H9 (cell line): ENCODE measurements around the gene FUT9. TPM values are rescaled to one million over a fixed set of nuclear protein-coding genes. Genes with fewer than 3 reads are reported as not detected.

Experiments
- DNase-seq: peaks from one replicate; pipeline ENCODE4 v3.0.0-alpha.2; 2017
- H2AFZ ChIP-seq: one replicate; pipeline ENCODE4 v1.6.1; 2013; ENCODE audit warnings: mild to moderate bottlenecking, low read length, control low read depth, moderate library complexity
- H2AK5ac ChIP-seq: 2 replicates; pipeline ENCODE4 v1.6.1; 2013; ENCODE audit warnings: low read length, control low read depth, mixed read lengths; ENCODE audit not compliant: insufficient read length
- H2BK120ac ChIP-seq: one replicate; pipeline ENCODE4 v1.6.1; 2013; ENCODE audit warnings: low read depth, mild to moderate bottlenecking, low read length, control low read depth, inconsistent platforms; ENCODE audit not compliant: poor library complexity, severe bottlenecking
- H2BK12ac ChIP-seq: 2 replicates; pipeline ENCODE4 v1.6.1; 2013; ENCODE audit warnings: low read length, control low read depth, mixed read lengths, low read depth; ENCODE audit not compliant: insufficient read length
- H2BK15ac ChIP-seq: 2 replicates; pipeline ENCODE4 v1.6.1; 2013; ENCODE audit warnings: low read depth, low read length, control low read depth
- H2BK20ac ChIP-seq: one replicate; pipeline ENCODE4 v1.6.1; 2013; ENCODE audit warnings: low read depth, mild to moderate bottlenecking, low read length, control low read depth, inconsistent platforms; ENCODE audit not compliant: poor library complexity, severe bottlenecking
- H2BK5ac ChIP-seq: 2 replicates; pipeline ENCODE4 v1.6.1; 2013; ENCODE audit warnings: low read length, control low read depth, mixed read lengths; ENCODE audit not compliant: insufficient read length
- H3K14ac ChIP-seq: 2 replicates; pipeline ENCODE4 v1.6.1; 2013; ENCODE audit warnings: low read length, control low read depth; ENCODE audit not compliant: insufficient read depth
- H3K18ac ChIP-seq: 2 replicates; pipeline ENCODE4 v1.6.1; 2013; ENCODE audit warnings: low read depth, mild to moderate bottlenecking, mixed read lengths, low read length, control low read depth; ENCODE audit not compliant: insufficient read length
- H3K23ac ChIP-seq: 2 replicates; pipeline ENCODE4 v1.6.1; 2013; ENCODE audit warnings: low read length, control low read depth, mixed read lengths, low read depth; ENCODE audit not compliant: insufficient read length
- H3K23me2 ChIP-seq: 2 replicates; pipeline ENCODE4 v1.6.1; 2013; ENCODE audit warnings: low read depth, mild to moderate bottlenecking, mixed read lengths, low read length, control low read depth; ENCODE audit not compliant: insufficient read length, poor library complexity, severe bottlenecking
- H3K27ac ChIP-seq: 2 replicates; pipeline ENCODE4 v1.5.1; 2013; ENCODE audit warnings: low read length, control low read depth, mixed read lengths, low read depth; ENCODE audit not compliant: insufficient read length
- H3K27me3 ChIP-seq: 2 replicates; pipeline ENCODE4 v1.6.1; 2013; ENCODE audit warnings: low read length, control low read depth, inconsistent platforms; ENCODE audit not compliant: insufficient read depth
- H3K4ac ChIP-seq: 2 replicates; pipeline ENCODE4 v1.6.1; 2013; ENCODE audit warnings: low read depth, mild to moderate bottlenecking, control low read depth, inconsistent platforms, low read length, moderate library complexity
- H3K4me1 ChIP-seq: 2 replicates; pipeline ENCODE4 v1.6.1; 2013; ENCODE audit warnings: low read length, control low read depth, inconsistent platforms; ENCODE audit not compliant: insufficient read depth
- H3K4me2 ChIP-seq: 2 replicates; pipeline ENCODE4 v1.6.1; 2013; ENCODE audit warnings: low read length, control low read depth, mixed read lengths; ENCODE audit not compliant: insufficient read length, insufficient read depth
- H3K56ac ChIP-seq: 2 replicates; pipeline ENCODE4 v1.6.1; 2013; ENCODE audit warnings: low read depth, mild to moderate bottlenecking, mixed read lengths, low read length, control low read depth; ENCODE audit not compliant: insufficient read length
- H3K79me1 ChIP-seq: 2 replicates; pipeline ENCODE4 v1.6.1; 2013; ENCODE audit warnings: low read depth, mild to moderate bottlenecking, moderate library complexity, low read length, control low read depth, inconsistent platforms; ENCODE audit not compliant: insufficient read depth, poor library complexity, severe bottlenecking
- H3K79me2 ChIP-seq: 2 replicates; pipeline ENCODE4 v1.6.1; 2013; ENCODE audit warnings: low read length, control low read depth, inconsistent platforms; ENCODE audit not compliant: insufficient read depth
- H3K9ac ChIP-seq: 2 replicates; pipeline ENCODE4 v1.6.1; 2013; ENCODE audit warnings: low read length, control low read depth, mixed read lengths; ENCODE audit not compliant: insufficient read length; ENCODE audit errors: extremely low read depth
- H3K9me3 ChIP-seq: one replicate; pipeline ENCODE4 v1.6.1; 2013; ENCODE audit warnings: low read depth, low read length, inconsistent platforms; ENCODE audit not compliant: control insufficient read depth
- H3T11ph ChIP-seq: one replicate; pipeline ENCODE4 v1.6.1; 2013; ENCODE audit warnings: mild to moderate bottlenecking, low read length, control low read depth, inconsistent platforms
- H4K20me1 ChIP-seq: one replicate; pipeline ENCODE4 v1.6.1; 2013; ENCODE audit not compliant: control insufficient read depth, insufficient read length, insufficient read depth
- H4K5ac ChIP-seq: 2 replicates; pipeline ENCODE4 v1.6.1; 2013; ENCODE audit warnings: low read depth, mild to moderate bottlenecking, mixed read lengths, low read length, control low read depth; ENCODE audit not compliant: insufficient read length
- H4K8ac ChIP-seq: replicated peaks from 2 replicates; pipeline ENCODE4 v1.6.1; 2013; ENCODE audit warnings: low read length, control low read depth, mixed read lengths, low read depth; ENCODE audit not compliant: insufficient read length
- H4K91ac ChIP-seq: 2 replicates; pipeline ENCODE4 v1.6.1; 2013; ENCODE audit warnings: low read depth, mild to moderate bottlenecking, moderate library complexity, mixed read lengths, low read length, control low read depth; ENCODE audit not compliant: insufficient read length
- H3K27ac Mint-ChIP-seq, 3 experiments: 2 replicates in 2 of 3; 3 replicates in 1 of 3; pipeline ENCODE4 v1.8.0; 2020 to 2021; ENCODE audit warnings: mixed read lengths in 3 of 3, mild to moderate bottlenecking in 1 of 3, moderate library complexity in 1 of 3
- H3K27me3 Mint-ChIP-seq: 2 replicates; pipeline ENCODE4 v1.8.0; 2021; ENCODE audit warnings: low read depth, mild to moderate bottlenecking, moderate library complexity, mixed read lengths
- H3K36me3 Mint-ChIP-seq, 3 experiments: 2 replicates in 2 of 3; 3 replicates in 1 of 3; pipeline ENCODE4 v1.8.0; 2020 to 2021; ENCODE audit warnings: low read depth in 3 of 3, mixed read lengths in 3 of 3; ENCODE audit not compliant: insufficient read depth in 1 of 3
- H3K4me1 Mint-ChIP-seq, 2 experiments: 2 replicates each; pipeline ENCODE4 v1.8.0; 2020; ENCODE audit warnings: mixed read lengths in 2 of 2
- H3K4me3 Mint-ChIP-seq, 2 experiments: 2 replicates in 1 of 2; 3 replicates in 1 of 2; pipeline ENCODE4 v1.8.0; 2020 to 2021; ENCODE audit warnings: mild to moderate bottlenecking in 2 of 2, mixed read lengths in 2 of 2, moderate library complexity in 1 of 2
- H3K9me3 Mint-ChIP-seq, 2 experiments: 2 replicates in 1 of 2; 3 replicates in 1 of 2; pipeline ENCODE4 v1.8.0; 2020; ENCODE audit warnings: mild to moderate bottlenecking in 2 of 2, mixed read lengths in 2 of 2, moderate library complexity in 1 of 2
- CTCF ChIP-seq: fragments of 200-600 bp; sonication (generic); conservative IDR thresholded peaks from 3 replicates; pipeline ENCODE4 v1.8.0; 2021; ENCODE audit warnings: antibody characterized with exemption, mild to moderate bottlenecking
- total RNA-seq: library from RNA; stranded (reverse); gene quantifications from 2 replicates; pipeline ENCODE4 v1.2.1, GENCODE V29; 2021

Gene FUT9
- total RNA-seq, 1 experiment from 2014 or later: 1.6 TPM

DNA sequence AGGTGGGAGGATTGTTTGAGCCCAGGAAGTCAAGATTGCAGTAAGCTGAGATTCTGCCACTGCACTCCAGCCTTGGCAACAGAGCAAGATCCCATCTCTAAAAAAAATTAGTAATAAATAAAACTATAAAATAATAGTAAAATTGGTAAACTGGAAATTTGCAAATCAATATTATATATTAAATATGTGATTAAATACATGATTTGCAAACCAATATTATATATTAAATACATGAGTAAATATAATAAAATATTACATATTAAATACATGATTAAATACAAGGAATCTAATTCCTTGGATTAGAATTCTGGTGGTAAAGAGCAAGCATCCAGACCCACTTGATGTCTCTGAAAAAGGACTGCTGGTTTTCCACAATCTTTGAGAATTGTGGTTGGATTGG lies 35.8 kb downstream of the FUT9 start:
- Histone ChIP-seq H4K91ac (no peak overlapping the region), H4K8ac (no peak overlapping the region), H2BK120ac (no peak overlapping the region), H3K14ac (no peak overlapping the region), H3K4me2 (no peak overlapping the region), H2BK5ac (no peak overlapping the region), H3K79me2 (no peaks in the 10 kb centered on the region), H3K56ac (no peak overlapping the region), H3T11ph (no peak overlapping the region), H4K5ac (no peak overlapping the region), H2AK5ac (no peak overlapping the region), H3K9me3 (no peaks in the 10 kb centered on the region), H3K27ac (no peak overlapping the region), H2BK15ac (no peak overlapping the region), H3K23ac (no peak overlapping the region), H3K79me1 (no peaks in the 10 kb centered on the region), H3K27me3 (no peaks in the 10 kb centered on the region), H4K20me1 (no peaks in the 10 kb centered on the region), H3K9ac (no peak overlapping the region), H3K4me1 (no peaks in the 10 kb centered on the region; the same call in 1 of the 2 replicates), H2AFZ (no peak overlapping the region), H2BK20ac (no peak overlapping the region), H2BK12ac (no peak overlapping the region), H3K4ac (no peak overlapping the region), H3K18ac (no peak overlapping the region), H3K23me2 (no peaks in the 10 kb centered on the region)
- H3K4me3 Mint-ChIP-seq: no peak overlapping the region
- TF ChIP-seq CTCF: no peak
- H3K27ac Mint-ChIP-seq: no peak overlapping the region
- DNase-seq: no peak
- H3K27me3 Mint-ChIP-seq: no peaks in the 10 kb centered on the region
- no peaks in the 10 kb centered on the region for H3K36me3 Mint-ChIP-seq
- no peaks in the 10 kb centered on the region for H3K9me3 Mint-ChIP-seq
- peaks cover 7 to 17% of the 10 kb centered on the region in 2 experiments for H3K4me1 Mint-ChIP-seq
